ENCODE data around the gene EDIL3.

EDIL3 gene

DNA sequence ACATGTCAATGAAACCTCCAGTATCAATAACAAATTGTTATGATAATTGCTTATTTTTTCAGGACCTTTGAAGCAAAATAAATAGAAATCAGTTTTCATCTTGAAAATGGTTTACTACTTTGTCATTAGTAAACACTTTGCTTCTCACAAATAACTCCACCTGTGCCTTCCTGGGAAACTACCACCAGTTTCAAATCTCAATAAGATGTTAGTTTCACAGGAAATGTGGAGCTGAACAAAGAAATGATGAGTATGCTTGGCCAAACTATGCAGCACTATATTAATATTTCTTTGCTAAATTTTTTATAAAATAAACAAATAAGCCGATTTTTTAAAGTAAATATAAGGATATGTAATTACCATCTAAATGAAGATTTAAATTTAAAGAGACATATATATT is 442.5 kb downstream of the EDIL3 start:
- DNase-seq: no peak

DNA sequence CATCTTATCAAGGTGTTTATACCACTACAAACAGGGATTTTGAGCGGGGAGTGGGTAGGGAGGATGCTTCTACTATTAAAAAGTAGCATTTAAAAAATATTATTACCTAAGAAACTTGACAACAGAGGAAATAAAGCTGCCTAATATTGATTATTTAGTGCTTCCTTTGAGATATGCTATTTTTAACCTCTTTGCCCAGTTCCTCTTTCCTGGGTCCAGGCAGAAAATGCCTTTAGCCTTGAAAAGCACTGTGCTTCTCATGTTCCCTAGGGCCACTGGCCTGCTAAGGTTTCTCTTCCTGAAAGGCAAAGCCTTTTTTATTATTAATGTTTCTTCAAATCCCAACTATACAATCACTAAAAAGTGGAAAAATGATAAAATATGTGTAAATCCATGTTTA is 446.8 kb downstream of the EDIL3 start:
- DNase-seq: no peak

- no peak for DNase-seq
These were observed 452.7 kb downstream of the EDIL3 start for GRCh38 chr5:83931969-83932368.

GRCh38 chr5:83927140-83927733 is 457.4 kb downstream of the EDIL3 start:
- no peak for DNase-seq

- no peak for DNase-seq
These were observed 458.7 kb downstream of the EDIL3 start for GRCh38 chr5:83925955-83926337.

DNA sequence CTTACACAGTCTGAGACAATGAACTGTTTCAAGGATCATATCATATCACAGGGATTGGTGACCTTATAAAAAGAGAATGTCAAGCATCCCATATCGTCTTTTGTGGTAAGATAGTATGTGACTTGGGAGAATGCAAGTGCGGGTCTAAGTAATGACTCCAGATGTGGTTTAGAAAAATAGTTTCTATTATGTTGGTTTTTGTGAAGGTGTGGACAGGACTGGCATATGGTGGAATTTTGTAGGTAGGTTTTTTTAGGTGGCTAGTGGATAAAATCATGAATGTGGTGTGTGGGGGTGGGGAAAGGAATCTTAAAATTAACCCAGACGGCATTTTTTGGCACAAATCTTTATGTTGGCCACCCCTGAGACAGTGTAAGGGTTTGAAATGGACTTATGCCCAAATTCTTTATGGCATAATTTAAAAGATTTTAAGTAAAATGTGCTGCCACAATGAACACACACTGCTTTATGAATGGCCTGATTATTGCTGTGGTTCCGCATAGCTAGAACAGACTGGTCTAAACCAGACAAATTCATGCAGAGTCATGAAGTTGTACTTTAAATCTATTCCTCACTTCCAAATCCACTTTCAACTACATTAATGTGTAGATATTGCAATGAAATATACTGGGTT is 459.2 kb downstream of the EDIL3 start:
- DNase-seq: no peak

DNA sequence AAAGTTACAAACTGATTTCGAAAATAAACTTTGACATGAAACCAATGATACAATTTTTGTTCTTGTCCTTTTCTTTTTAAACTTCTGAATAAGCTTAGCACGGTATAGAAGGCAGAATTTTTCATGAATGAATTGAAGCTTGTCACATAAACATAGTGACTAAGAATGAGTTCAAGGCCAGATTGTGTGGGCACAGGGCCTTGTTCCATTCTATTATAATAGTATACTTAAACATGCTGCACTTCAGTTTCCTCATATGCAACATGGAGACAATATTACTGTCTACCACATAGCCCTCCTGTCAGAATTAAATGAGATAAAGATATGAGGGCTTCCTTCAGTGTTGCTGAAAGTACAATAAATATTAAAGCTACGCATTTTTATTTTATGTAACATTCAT is 459.8 kb downstream of the EDIL3 start:
- DNase-seq: no peak

DNA sequence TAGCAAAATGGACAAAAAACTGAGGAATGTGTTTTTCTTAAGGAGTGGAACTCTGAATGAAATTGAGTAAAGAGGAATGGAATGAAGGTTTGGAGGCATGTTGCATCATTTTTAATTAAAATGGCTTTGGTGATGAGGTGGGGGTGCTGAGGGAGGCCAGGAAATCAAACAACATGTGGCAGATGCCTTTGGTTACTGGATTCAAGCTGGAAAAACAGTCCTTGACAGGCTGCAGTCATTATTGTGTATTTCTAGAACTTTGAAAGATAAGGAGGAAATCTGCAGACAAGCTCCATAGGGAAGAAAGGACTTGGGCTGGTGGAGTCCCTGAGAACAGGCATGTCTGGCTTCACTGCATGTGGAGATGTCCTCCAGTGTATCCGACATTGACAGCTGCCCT is 460.5 kb downstream of the EDIL3 start:
- no peak for DNase-seq

GRCh38 chr5:83922699-83923098 is 462.0 kb downstream of the EDIL3 start:
- no peak for DNase-seq

- no peak for DNase-seq
These were observed 462.9 kb downstream of the EDIL3 start for GRCh38 chr5:83921666-83922193.

- no peak for DNase-seq
These were observed 465.3 kb downstream of the EDIL3 start for GRCh38 chr5:83919071-83920041.

GRCh38 chr5:83917261-83917908 is 467.3 kb downstream of the EDIL3 start:
- DNase-seq: no peak

DNA sequence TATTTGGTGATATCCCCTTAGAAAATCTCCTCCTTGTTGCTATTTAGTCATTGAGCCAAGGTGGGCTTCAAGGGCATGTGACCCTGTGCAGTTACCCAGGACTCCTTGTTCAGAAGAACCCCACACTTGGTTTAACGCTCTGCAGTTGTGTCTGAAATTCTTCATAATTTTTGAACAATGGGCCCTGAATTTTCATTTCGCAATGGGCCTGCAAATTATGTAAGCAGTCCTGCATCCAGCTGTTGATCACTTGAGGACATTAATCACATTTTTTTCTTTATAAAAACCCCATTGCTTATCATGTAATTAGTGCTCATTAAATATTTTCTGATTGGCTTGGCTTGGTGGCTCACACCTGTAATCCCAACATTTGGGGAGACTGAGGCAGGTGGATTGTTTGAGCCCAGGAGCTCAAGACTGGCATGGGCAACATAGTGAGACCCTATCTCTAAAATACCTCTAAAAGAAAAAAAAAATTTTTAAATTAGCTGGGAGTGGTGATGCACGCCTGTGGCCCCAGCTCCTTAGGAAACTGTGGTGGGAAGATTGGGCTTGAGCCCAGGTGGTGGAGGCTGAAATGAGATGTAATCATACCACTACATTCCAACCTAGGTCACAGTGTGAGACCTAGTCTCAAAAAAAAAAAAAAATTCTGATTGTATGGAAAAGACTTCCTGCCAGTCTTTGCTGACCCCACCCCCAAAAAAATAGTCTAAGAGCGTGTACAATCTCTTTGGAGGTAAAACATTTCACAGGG is 469.8 kb downstream of the EDIL3 start:
- no peak for DNase-seq

GRCh38 chr5:83914199-83914598 is 470.5 kb downstream of the EDIL3 start:
- DNase-seq: no peak

DNA sequence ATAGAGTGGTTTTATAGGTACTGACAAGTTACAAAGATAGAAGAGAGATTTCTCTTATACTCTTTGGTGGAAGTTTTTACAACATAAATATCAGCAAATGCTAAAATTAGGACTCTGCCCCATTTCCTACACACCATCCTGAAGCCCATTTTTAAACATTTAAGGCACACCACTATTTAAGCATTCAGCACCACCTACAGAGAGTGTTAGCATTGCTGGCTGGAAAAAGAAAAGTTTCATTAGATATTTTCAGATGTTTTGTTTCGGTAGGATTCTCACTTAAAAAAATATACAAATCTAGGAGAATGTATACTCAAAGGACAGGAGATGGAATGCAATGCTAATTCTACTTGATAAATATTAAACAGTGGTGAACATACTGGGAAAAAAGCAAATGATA is 471.1 kb downstream of the EDIL3 start:
- no peak for DNase-seq

- no peak for DNase-seq
These were observed 473.2 kb downstream of the EDIL3 start for GRCh38 chr5:83911367-83911919.

DNA sequence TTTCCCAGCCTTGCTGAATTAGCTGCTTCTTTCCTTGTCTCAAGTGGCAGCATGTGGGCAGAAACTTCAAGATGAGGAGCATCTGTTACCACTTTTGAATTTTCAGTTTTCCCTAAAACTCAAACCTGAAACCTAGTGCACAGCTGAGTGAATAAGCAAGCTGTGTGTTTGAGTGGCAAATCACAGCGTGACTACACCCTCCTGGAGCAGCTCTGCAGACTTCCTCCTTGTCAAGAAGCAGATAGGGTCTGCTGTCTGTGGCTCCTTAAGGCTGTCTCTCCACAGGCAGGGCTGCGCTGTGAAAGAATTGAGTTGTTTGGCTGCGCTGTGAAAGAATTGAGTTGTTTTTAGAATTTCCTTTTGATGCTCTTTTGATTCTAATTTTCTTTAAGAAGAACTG is 484.4 kb downstream of the EDIL3 start:
- no peak for DNase-seq

GRCh38 chr5:83899326-83899970 is 485.2 kb downstream of the EDIL3 start:
- no peak for DNase-seq

- no peak for DNase-seq
These were observed 488.8 kb downstream of the EDIL3 start for GRCh38 chr5:83895860-83896259.

DNA sequence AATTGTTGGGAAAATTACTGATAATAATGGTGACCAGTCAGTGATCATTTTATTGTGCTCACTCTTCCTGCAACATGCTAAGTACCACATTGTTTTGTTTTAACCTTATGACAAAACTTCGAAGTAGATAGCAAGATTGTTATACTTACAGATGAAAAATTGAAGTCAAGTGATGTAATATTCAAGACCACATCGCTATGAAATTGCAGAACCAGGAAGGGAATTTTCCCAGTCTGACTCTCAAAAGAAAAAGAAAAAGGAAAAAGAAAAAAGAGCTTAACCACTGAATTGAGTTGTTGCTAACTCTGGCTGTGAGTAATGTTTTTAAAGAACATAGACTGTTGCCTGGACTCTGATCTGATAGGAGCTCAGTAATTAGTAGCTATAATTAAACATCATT is 493.4 kb downstream of the EDIL3 start:
- no peak for DNase-seq

Measured in NCI-H526 treated with DMSO at 0.1 percent for 48 hours (cell line).